Heart right ventricle (tissue), 16 donors: ENCODE measurements around the gene AVPR2. TPM values are rescaled to one million over a fixed set of nuclear protein-coding genes. Genes with fewer than 3 reads are reported as not detected.

Experiments
- ATAC-seq, 8 donors: fragments of 200-7000 bp; cut with Tn5 transposase; one replicate each; pipeline ENCODE4 v1.9.1; 2020; ENCODE audit warnings: mild to moderate bottlenecking in 8 of 8, moderate library complexity in 8 of 8, moderate number of reproducible peaks in 1 of 8
- DNase-seq, 2 donors: peaks; one replicate each; pipeline ENCODE4 v3.0.0-alpha.2; 2020
- H3K27ac ChIP-seq, 10 donors: fragments of 200-600 bp; sonication (generic) in 2 of 10; one replicate each; pipeline versions ENCODE4 v1.5.0 to v1.8.0; 2020 to 2022; ENCODE audit warnings: mild to moderate bottlenecking in 3 of 10
- H3K27me3 ChIP-seq, 7 donors: fragments of 200-600 bp; one replicate each; pipeline ENCODE4 v1.8.0; 2021 to 2022; ENCODE audit warnings: mild to moderate bottlenecking in 2 of 7
- H3K36me3 ChIP-seq, 9 donors: fragments of 200-600 bp; sonication (generic) in 1 of 9; one replicate each; pipeline versions ENCODE4 v1.5.0 to v1.8.0; 2020 to 2022; ENCODE audit warnings: mild to moderate bottlenecking in 2 of 9
- H3K4me1 ChIP-seq, 9 donors: fragments of 200-600 bp; sonication (generic) in 1 of 9; one replicate each; pipeline versions ENCODE4 v1.5.0 to v1.8.0; 2020 to 2022; ENCODE audit warnings: mild to moderate bottlenecking in 4 of 9
- H3K4me3 ChIP-seq, 10 donors: fragments of 200-600 bp; sonication (generic) in 2 of 10; one replicate each; pipeline versions ENCODE4 v1.5.0 to v1.8.0; 2020 to 2022; ENCODE audit warnings: mild to moderate bottlenecking in 7 of 10, moderate library complexity in 2 of 10
- H3K9me3 ChIP-seq, 11 donors: fragments of 200-600 bp in 10 of 11; sonication (generic) in 2 of 11; one replicate each; pipeline versions ENCODE4 v1.5.0 to v1.8.0; 2013 to 2022; ENCODE audit warnings: mild to moderate bottlenecking in 2 of 11, control low read depth in 1 of 11, moderate library complexity in 1 of 11
- CTCF ChIP-seq, 9 donors: fragments of 200-600 bp; sonication (generic) in 2 of 9; IDR thresholded peaks; one replicate each; pipeline versions ENCODE4 v1.5.0 to v1.8.0; 2021 to 2022; ENCODE audit warnings: antibody characterized with exemption in 9 of 9, mild to moderate bottlenecking in 5 of 9, moderate library complexity in 1 of 9
- WGBS, 2 donors: extraction: QIAGEN DNeasy Blood & Tissue Kit; methylation state at CpG; one replicate each; pipeline ENCODE4 v1.1.7; 2013; ENCODE audit warnings: inconsistent platforms in 1 of 2; 5-methylcytosine and 5-hydroxymethylcytosine counted together
- intact Hi-C, 10 donors: fragments of 100-400 bp; cut with DNase I; formaldehyde crosslinking; loops; one replicate each; pipeline versions ENCODE4 v1.11.1 to v1.14.2; 2022
- polyA plus RNA-seq, 2 donors: library from polyadenylated mRNA; stranded (reverse); fragments of 200-250 nt; gene quantifications; one replicate each; pipeline ENCODE4 v1.2.3, GENCODE V29; 2013
- total RNA-seq, 10 donors: library from RNA; stranded (reverse); fragmentation: NEBNext Ultra II Directional in 3 of 10; extraction: Animal tissue kit (Norgen Biotek cat#: 25700) in 3 of 10; gene quantifications; one replicate each; pipeline versions ENCODE4 v1.2.1 to v1.2.4, GENCODE V29; 2021 to 2023
- donor health status: Arrhythmogenic right ventricular cardiomyopathy.
- donor health status: ischemic (EF 13 %, LVEDD 7.1; RV severe dilation, severe dysfunction).
- donor health status: healthy with polysubstance abuse.
- donor health status: DM: no; HTN: yes; CAD: no.
- donor health status: DM: no; HTN: no; CAD: no.
- donor health status: ischemic (EF 25% LVEDD 6.9; RV normal size, moderate dysfunction).
- donor health status: ischemic (EF 25% LVEDD 5.7; RV mildly dilated, moderate dysfunction).
- donor health status: healthy.
- donor health status: DM: yes; HTN: yes; CAD: no.
- donor health status: Ischemic cardiomyopathy.
- donor health status: ischemic (EF 35%, LVEDD 5.7; RV mildly dilated, moderate dysfunction).
- donor health status: nonischemic (EF 11% LVEDD 7.7; RV severe dilation, severe dysfunction).
- donor health status: DM: yes; HTN: yes; CAD: no.
- donor health status: PGD.
- donor health status: ischemic (EF 29% LVEDD 5.4; RV normal size, mild dysfunction).
- donor health status: nonischemic (EF 23%, LVEDD 6.1; RV moderate dilation, normal function).

The AVPR2 gene
- total and polyA plus RNA-seq, 12 donors = 1.4 to 8.9 (median 2.4) TPM

GRCh38 chrX:153867139-153867538 lies 37.3 kb upstream of the AVPR2 start:
- DNase-seq (no peak), ATAC-seq (no peak)
- Histone ChIP-seq H3K27ac (no peak overlapping the region), H3K4me1 (no peaks in the 10 kb centered on the region), H3K4me3 (no peak overlapping the region), H3K36me3 (no peaks in the 10 kb centered on the region), H3K27me3 (peaks cover 0 to 66% (median 0%) of the 10 kb centered on the region in 7 donors), H3K9me3 (no peaks in the 10 kb centered on the region)
- WGBS, 2 donors = 88 to 92% methylated on average over 9 of the region's 9 CpGs
- intact Hi-C loops = no loop called here
- TF ChIP-seq CTCF (IDR thresholded peaks at IDR 0.05) = no peak

GRCh38 chrX:153867671-153868070 lies 36.8 kb upstream of the AVPR2 start:
- TF ChIP-seq CTCF (IDR thresholded peaks at IDR 0.05) = no peak
- Histone ChIP-seq H3K36me3 (no peaks in the 10 kb centered on the region), H3K27me3 (peaks cover 0 to 66% (median 0%) of the 10 kb centered on the region in 7 donors), H3K4me3 (no peak overlapping the region), H3K4me1 (no peaks in the 10 kb centered on the region), H3K27ac (no peak overlapping the region), H3K9me3 (no peaks in the 10 kb centered on the region)
- DNase-seq (no peak), ATAC-seq (no peak)
- intact Hi-C loops = no loop called here
- 88 to 92% methylated on average over 12 to 13 of the region's 13 CpGs for WGBS, 2 donors

GRCh38 chrX:153868576-153869472 lies 35.6 kb upstream of the AVPR2 start:
- TF ChIP-seq CTCF (IDR thresholded peaks at IDR 0.05) = no peak

GRCh38 chrX:153869473-153870287 lies 34.8 kb upstream of the AVPR2 start:
- TF ChIP-seq CTCF (IDR thresholded peaks at IDR 0.05) = no peak
- no peaks in the 10 kb centered on the region for H3K36me3 ChIP-seq
- no peaks in the 10 kb centered on the region for H3K9me3 ChIP-seq
- no peak overlapping the region for H3K4me3 ChIP-seq
- WGBS, 2 donors = 84 to 91% methylated on average over 17 to 31 of the region's 31 CpGs
- DNase-seq = no peak
- H3K4me1 ChIP-seq = no peaks in the 10 kb centered on the region
- ATAC-seq = no peak
- H3K27ac ChIP-seq = no peak overlapping the region
- intact Hi-C loops = no loop called here
- peaks cover 0 to 67% (median 0%) of the 10 kb centered on the region in 7 donors for H3K27me3 ChIP-seq

More at GRCh38 chrX:153868576-153869472, 35.6 kb upstream of the AVPR2 start:
- DNase-seq = no peak
- no peaks in the 10 kb centered on the region for H3K36me3 ChIP-seq
- no peaks in the 10 kb centered on the region for H3K9me3 ChIP-seq
- no peak overlapping the region for H3K27ac ChIP-seq
- H3K4me3 ChIP-seq = no peak overlapping the region
- no peaks in the 10 kb centered on the region for H3K4me1 ChIP-seq
- ATAC-seq = no peak
- H3K27me3 ChIP-seq = peaks cover 0 to 67% (median 0%) of the 10 kb centered on the region in 7 donors
- intact Hi-C loops = no loop called here
- 89 to 92% methylated on average over 23 to 26 of the region's 26 CpGs for WGBS, 2 donors
